ENCODE measurements around the gene NSMF.
"Not testable (repeated sequence)": the region's sequence is repeated elsewhere in the genome, so short reads cannot be mapped to it uniquely, and the experiment has no call there.

NSMF gene

DNA sequence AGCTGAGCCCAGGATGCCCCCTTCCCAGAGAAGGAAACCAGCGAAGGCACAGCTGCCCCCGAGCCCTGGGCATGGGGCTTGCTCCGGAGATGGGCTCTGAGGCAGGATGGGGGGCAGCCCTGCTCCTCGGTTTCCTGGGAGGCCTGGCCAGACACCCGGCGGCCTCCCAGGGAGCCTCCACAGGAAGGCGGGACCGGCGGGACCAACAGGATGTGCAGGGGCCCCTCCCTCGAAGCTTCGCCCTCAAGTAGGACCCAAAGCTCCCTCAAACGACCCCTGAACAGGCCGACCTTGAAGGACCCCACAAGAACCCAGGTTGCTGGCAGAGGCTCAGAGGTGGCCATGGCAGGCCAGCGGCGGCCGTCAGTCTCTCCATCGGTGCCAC, 47.9 kb downstream of the NSMF start:
- Histone ChIP-seq H3K9ac (ENCODE audit: low read length in 2 of 2) (no peak overlapping the region), H3K9me3 (ENCODE audit: control insufficient read depth in 2 of 2, low read length in 2 of 2) (no peaks in the 10 kb centered on the region), H3K4me1 (ENCODE audit: control insufficient read depth, insufficient read depth, low read length) (peaks cover 14% of the 10 kb centered on the region), H3K4me3 (ENCODE audit: low read length in 2 of 2) (no peak overlapping the region), H3K27ac (ENCODE audit: low read length) (no peak overlapping the region), H3K36me3 (ENCODE audit: control insufficient read depth in 2 of 2, insufficient read depth in 2 of 2, low read length in 2 of 2) (no peaks in the 10 kb centered on the region), H3K27me3 (ENCODE audit: control insufficient read depth in 1 of 2, insufficient read depth in 2 of 2, low read length in 2 of 2) (peaks cover 0 to 1% of the 10 kb centered on the region in 2 donors)

DNA sequence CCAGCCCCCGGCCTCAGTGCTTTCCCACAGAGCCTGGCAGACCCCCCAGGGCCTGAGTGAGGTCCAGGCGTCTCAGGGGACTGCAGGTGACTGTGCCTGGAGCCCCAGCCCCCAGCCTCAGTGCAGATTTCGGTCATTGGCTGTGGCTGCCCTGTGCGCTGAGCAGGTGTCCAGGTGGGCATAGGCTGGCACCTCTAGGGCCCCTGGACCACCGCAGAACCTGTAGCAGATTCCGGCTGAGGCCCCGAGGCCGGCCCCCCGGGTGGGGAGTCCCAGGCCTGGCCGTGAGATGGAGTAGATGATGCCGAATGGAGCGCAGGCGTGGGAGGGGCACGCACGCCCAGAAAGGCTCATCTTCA, 48.3 kb downstream of the NSMF start:
- Histone ChIP-seq H3K36me3 (ENCODE audit: control insufficient read depth in 2 of 2, insufficient read depth in 2 of 2, low read length in 2 of 2) (no peaks in the 10 kb centered on the region), H3K27ac (ENCODE audit: low read length) (no peak overlapping the region), H3K27me3 (ENCODE audit: control insufficient read depth in 1 of 2, insufficient read depth in 2 of 2, low read length in 2 of 2) (peaks cover 0 to 2% of the 10 kb centered on the region in 2 donors), H3K4me3 (ENCODE audit: low read length in 2 of 2) (no peak overlapping the region), H3K9ac (ENCODE audit: low read length in 2 of 2) (no peak overlapping the region), H3K9me3 (ENCODE audit: control insufficient read depth in 2 of 2, low read length in 2 of 2) (no peaks in the 10 kb centered on the region), H3K4me1 (ENCODE audit: control insufficient read depth, insufficient read depth, low read length) (peaks cover 15% of the 10 kb centered on the region)

DNA sequence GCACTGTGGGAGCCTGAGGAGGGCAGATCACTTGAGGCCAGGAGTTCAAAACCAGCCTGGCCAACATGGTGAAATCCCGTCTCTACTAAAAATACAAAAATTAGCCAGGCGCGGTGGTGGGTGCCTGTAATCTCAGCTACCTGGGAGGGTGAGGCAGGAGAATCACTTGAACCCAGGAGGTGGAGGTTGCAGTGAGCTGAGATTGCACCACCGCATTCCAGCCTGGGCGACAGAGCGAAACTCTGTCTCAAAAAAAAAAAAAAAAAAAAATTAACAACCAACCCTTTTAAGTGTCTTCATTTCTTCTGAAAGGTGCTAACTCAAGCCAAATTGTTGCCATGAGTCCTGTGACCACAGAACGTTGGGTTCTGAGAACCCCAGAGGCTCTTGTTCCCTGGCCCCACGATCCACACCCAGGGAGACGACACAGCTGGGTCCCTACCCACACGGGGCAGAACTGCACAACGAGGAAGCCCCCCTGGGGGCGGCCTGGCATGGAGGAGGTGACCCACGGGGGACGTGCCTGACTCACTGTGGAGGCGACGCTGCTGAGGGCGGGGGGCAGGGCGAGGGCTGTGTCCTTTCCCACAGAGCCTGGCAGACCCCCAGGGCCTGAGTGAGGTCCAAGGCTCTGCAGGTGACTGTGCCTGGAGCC, 48.8 kb downstream of the NSMF start:
- H3K27me3 ChIP-seq (ENCODE audit: control insufficient read depth in 1 of 2, insufficient read depth in 2 of 2, low read length in 2 of 2); H3K36me3 ChIP-seq (ENCODE audit: control insufficient read depth in 2 of 2, insufficient read depth in 2 of 2, low read length in 2 of 2); H3K4me3 ChIP-seq (ENCODE audit: low read length in 2 of 2); H3K9me3 ChIP-seq (ENCODE audit: control insufficient read depth in 2 of 2, low read length in 2 of 2); H3K9ac ChIP-seq (ENCODE audit: low read length in 2 of 2); H3K27ac ChIP-seq (ENCODE audit: low read length): not testable (repeated sequence)
- peaks cover 15% of the 10 kb centered on the region for H3K4me1 ChIP-seq (ENCODE audit: control insufficient read depth, insufficient read depth, low read length)

DNA sequence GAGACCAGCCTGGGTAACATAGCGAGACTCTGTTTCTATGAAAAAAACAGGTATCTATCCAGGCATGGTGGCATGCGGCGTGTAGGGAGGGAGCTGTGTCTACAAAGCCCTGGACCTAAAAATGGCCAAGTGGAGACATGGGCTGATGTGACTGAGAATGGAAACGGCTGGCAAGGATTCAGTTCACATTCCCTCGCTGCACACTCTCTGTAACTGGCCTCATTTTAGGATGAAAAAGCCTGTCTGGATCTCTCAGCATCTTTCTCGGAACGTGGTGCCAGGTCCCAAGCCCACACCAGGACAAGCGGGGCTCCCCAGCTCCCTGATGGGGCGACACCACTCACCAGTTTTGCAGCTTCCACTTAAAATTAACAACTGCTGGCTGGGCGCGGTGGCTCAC, 49.6 kb downstream of the NSMF start:
- Histone ChIP-seq H3K36me3 (ENCODE audit: control insufficient read depth in 2 of 2, insufficient read depth in 2 of 2, low read length in 2 of 2) (no peaks in the 10 kb centered on the region), H3K27ac (ENCODE audit: low read length) (no peak overlapping the region), H3K9ac (ENCODE audit: low read length in 2 of 2) (no peak overlapping the region), H3K4me1 (ENCODE audit: control insufficient read depth, insufficient read depth, low read length) (peaks cover 15% of the 10 kb centered on the region), H3K4me3 (ENCODE audit: low read length in 2 of 2) (no peak overlapping the region), H3K9me3 (ENCODE audit: control insufficient read depth in 2 of 2, low read length in 2 of 2) (no peaks in the 10 kb centered on the region), H3K27me3 (ENCODE audit: control insufficient read depth in 1 of 2, insufficient read depth in 2 of 2, low read length in 2 of 2) (peaks cover 0 to 2% of the 10 kb centered on the region in 2 donors)

DNA sequence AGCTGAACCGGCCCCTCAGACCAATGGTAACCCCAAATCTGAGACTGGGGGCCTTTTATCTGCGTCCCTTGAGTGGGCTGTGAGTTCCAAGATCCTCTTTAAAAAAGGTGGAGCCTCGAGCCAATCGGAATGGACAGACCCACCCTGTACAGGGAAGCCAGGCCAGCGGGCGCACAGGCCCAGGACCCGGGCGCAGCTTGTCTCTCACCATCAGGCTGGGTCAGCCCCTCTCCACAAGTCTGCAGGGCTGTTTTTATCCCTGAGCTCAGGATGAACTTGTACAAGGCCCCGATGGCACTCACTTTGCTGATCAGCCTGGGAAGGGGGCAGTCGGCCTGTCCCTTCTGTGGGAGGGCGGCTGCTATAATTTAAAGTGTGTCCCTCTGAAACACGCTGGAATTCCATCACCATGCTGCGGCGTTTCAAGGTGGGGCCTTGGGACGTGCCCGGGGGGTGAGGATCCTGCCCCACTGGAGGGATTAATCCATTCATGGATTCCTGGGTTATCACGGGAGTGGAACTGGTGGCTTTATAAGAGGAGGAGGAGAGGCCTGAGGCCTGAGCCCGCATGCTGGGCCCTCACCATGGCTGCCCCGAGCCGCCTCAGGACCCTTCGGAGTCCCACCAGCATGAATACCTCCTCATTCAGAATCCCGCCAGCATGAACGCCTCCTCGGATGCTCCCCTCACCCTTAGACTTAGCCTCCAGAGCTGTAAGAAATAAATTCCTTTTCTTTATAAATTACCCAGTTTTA, 50.3 kb downstream of the NSMF start:
- no peak overlapping the region for H3K9ac ChIP-seq (ENCODE audit: low read length in 2 of 2)

DNA sequence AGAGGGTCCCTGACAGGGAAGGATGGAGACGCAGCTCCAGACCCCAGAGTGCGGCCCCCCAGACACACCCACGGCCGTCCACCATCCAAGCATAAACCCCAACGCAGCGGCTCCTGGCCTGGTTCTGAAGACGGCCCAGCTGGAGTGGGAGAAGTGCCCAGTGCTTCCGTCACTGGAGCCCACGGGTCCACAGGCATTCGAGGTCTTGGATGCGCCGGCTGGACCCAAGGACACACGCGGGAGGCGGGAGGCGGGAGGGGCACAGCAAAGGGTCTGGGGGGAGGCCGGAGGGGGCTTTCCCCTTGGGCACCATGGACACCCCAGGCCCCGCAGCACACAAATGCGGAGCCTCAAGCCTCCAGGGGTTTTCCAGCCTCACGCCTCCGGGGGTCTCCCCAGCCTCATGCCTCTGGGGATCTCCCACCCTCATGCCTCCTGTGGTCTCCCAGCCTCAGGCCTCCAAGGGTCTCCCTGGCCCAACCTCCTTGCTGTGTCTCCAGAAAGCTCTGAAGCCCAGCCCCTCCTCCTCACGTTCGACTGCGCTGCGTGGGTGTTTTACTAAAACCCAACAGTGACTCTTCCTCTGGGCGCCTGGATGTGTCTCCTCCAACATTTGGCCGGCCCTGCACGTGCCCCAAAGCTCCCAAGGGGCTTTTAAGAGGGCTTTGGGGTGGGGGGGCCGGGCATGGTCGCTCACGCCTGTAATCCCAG, 51.4 kb downstream of the NSMF start:
- Histone ChIP-seq H3K27ac (ENCODE audit: low read length) (no peak overlapping the region), H3K9ac (ENCODE audit: low read length in 2 of 2) (no peak overlapping the region), H3K27me3 (ENCODE audit: control insufficient read depth in 1 of 2, insufficient read depth in 2 of 2, low read length in 2 of 2) (peaks cover 0 to 2% of the 10 kb centered on the region in 2 donors), H3K9me3 (ENCODE audit: control insufficient read depth in 2 of 2, low read length in 2 of 2) (no peaks in the 10 kb centered on the region), H3K36me3 (ENCODE audit: control insufficient read depth in 2 of 2, insufficient read depth in 2 of 2, low read length in 2 of 2) (no peaks in the 10 kb centered on the region), H3K4me1 (ENCODE audit: control insufficient read depth, insufficient read depth, low read length) (peaks cover 15% of the 10 kb centered on the region), H3K4me3 (ENCODE audit: low read length in 2 of 2) (peak overlapping the region in 1 of 2 donors; percentile 61)

More for the DNA sequence above, 50.3 kb downstream of the NSMF start:
- H3K9me3 ChIP-seq (ENCODE audit: control insufficient read depth in 2 of 2, low read length in 2 of 2) = no peaks in the 10 kb centered on the region
- H3K27me3 ChIP-seq (ENCODE audit: control insufficient read depth in 1 of 2, insufficient read depth in 2 of 2, low read length in 2 of 2) = peaks cover 0 to 2% of the 10 kb centered on the region in 2 donors
- H3K36me3 ChIP-seq (ENCODE audit: control insufficient read depth in 2 of 2, insufficient read depth in 2 of 2, low read length in 2 of 2) = no peaks in the 10 kb centered on the region
- peaks cover 15% of the 10 kb centered on the region for H3K4me1 ChIP-seq (ENCODE audit: control insufficient read depth, insufficient read depth, low read length)
- no peak overlapping the region for H3K27ac ChIP-seq (ENCODE audit: low read length)
- no peak overlapping the region for H3K4me3 ChIP-seq (ENCODE audit: low read length in 2 of 2)

DNA sequence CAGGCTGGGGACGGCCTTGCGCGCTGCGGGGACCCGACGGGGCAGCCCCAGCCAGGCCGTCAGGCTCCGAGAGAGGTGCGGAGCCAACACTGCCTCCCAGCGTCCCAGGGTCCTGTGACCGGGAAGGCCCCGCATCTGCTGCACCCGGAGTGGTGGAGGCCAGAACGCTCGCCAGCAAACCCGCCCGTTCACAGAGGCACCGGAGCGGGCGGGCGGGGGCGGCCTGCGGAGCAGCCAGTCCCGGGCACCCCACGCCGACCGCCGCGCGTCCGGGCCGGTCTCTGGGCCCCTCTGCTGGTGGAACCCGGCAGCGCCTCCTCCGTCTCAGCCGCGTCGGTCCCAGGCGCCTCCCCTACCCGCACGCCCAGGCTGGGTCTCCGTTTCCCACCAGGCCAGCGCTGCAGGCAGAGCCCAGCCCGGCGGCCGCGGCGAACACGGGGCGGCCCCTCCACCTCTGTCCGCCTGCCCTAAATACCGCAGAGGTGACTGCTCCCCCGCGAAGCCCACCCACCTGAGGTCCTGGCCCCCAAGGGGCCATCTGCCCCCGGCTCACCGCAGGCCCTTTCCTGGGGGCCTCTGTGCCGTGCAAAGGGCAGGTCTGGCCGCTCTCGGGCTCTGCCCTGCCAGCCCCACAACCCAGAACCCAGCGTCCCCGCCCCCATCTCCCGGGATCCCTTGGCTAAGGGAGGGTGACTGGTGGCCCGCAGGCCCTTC, 52.1 kb downstream of the NSMF start:
- no peaks in the 10 kb centered on the region for H3K36me3 ChIP-seq (ENCODE audit: control insufficient read depth in 2 of 2, insufficient read depth in 2 of 2, low read length in 2 of 2)
- H3K9me3 ChIP-seq (ENCODE audit: control insufficient read depth in 2 of 2, low read length in 2 of 2) = no peaks in the 10 kb centered on the region
- peaks cover 14% of the 10 kb centered on the region for H3K4me1 ChIP-seq (ENCODE audit: control insufficient read depth, insufficient read depth, low read length)
- peaks cover 0 to 2% of the 10 kb centered on the region in 2 donors for H3K27me3 ChIP-seq (ENCODE audit: control insufficient read depth in 1 of 2, insufficient read depth in 2 of 2, low read length in 2 of 2)
- H3K9ac ChIP-seq (ENCODE audit: low read length in 2 of 2) = no peak overlapping the region
- H3K4me3 ChIP-seq (ENCODE audit: low read length in 2 of 2) = peak overlapping the region in 1 of 2 donors; percentile 61
- no peak overlapping the region for H3K27ac ChIP-seq (ENCODE audit: low read length)

DNA sequence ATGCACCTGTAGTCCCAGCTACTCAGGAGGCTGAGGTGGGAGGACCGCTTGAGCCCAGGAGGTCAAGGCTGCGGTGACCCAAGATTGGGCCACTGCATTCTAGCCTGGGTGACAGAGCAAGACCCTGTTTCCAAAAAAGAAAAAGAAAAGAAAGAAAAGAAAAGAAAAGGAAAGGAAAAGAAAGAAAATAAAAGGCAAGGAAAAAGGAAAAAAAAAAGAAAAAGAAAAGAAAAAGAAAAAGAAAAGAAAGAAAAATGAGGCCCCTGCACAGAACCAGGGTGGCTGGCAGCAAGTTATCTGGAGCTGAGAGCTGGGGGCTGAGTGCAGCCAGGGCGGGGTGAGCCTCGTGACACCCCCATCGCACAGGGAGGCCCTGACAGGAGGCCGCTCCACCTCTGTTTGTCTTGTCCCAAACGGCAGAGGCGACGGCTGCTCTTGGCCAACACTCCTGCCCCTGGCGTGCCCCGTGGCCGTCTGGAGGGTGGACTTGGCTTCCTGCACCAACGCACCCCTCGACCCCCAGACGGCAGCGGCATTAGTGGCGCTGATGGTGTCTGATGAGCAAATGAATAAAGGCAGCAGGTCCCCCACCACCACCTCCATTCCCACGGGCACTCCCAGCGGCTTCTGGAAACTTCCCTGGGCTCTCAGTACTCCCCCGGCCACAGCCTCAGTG, 52.9 kb downstream of the NSMF start:
- Histone ChIP-seq H3K4me3 (ENCODE audit: low read length in 2 of 2) (peak overlapping the region in 1 of 2 donors; percentile 61), H3K9ac (ENCODE audit: low read length in 2 of 2) (no peak overlapping the region), H3K9me3 (ENCODE audit: control insufficient read depth in 2 of 2, low read length in 2 of 2) (no peaks in the 10 kb centered on the region), H3K36me3 (ENCODE audit: control insufficient read depth in 2 of 2, insufficient read depth in 2 of 2, low read length in 2 of 2) (no peaks in the 10 kb centered on the region), H3K27me3 (ENCODE audit: control insufficient read depth in 1 of 2, insufficient read depth in 2 of 2, low read length in 2 of 2) (peaks cover 0 to 2% of the 10 kb centered on the region in 2 donors), H3K27ac (ENCODE audit: low read length) (no peak overlapping the region), H3K4me1 (ENCODE audit: control insufficient read depth, insufficient read depth, low read length) (peaks cover 13% of the 10 kb centered on the region)

DNA sequence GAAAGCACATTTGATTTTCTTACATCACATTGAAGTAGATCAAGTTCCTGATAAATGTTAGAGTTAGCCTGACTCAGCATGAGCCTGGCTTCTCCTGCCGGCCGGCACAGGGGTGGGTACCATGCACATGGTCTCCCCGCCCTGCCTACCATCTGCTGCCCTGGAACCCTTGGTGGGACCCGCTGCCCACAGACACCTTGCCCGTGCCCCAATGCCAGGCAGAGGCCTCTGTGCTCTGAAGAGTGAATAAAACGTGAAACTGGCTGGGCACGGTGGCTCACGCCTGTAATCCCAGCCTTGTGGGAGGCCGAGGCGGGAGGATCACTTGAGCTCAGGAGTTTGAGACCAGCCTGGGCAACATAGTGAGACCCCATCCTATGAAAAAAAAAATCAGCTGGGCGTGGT, 53.5 kb downstream of the NSMF start:
- Histone ChIP-seq H3K9ac (ENCODE audit: low read length in 2 of 2) (no peak overlapping the region), H3K27ac (ENCODE audit: low read length) (no peak overlapping the region), H3K36me3 (ENCODE audit: control insufficient read depth in 2 of 2, insufficient read depth in 2 of 2, low read length in 2 of 2) (no peaks in the 10 kb centered on the region), H3K4me1 (ENCODE audit: control insufficient read depth, insufficient read depth, low read length) (peaks cover 13% of the 10 kb centered on the region), H3K4me3 (ENCODE audit: low read length in 2 of 2) (no peak overlapping the region), H3K9me3 (ENCODE audit: control insufficient read depth in 2 of 2, low read length in 2 of 2) (no peaks in the 10 kb centered on the region), H3K27me3 (ENCODE audit: control insufficient read depth in 1 of 2, insufficient read depth in 2 of 2, low read length in 2 of 2) (peaks cover 0 to 2% of the 10 kb centered on the region in 2 donors)

DNA sequence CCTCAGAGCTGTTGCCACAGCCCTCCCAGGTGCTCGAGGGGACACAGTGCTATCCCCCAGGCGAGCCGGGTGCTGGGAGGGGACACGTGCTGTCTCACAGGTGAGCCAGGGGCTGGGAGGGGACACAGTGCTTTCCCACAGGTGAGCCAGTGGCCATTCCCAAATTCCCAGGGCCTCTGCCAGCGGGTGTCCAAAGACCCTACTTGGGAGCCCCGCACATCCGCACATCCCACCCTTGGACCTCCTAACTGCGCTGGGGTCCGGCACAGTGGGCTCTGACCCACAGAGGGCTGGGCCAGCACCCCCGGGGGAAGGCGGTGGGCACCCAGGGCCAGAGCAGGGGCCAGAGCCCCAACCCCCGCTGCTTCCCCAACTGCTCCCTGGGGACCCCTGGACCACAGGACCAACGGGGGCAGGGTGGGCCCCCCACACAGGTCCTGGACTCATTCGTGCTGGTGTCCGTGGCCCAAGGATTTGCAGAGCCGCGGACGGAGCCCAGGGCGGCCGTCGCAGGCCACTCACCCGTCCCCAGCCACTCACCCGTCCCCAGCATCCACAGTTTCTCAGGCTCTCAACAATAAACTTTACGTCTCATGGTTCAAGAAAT, 54.1 kb downstream of the NSMF start:
- Histone ChIP-seq H3K27ac (ENCODE audit: low read length) (no peak overlapping the region), H3K4me1 (ENCODE audit: control insufficient read depth, insufficient read depth, low read length) (peaks cover 13% of the 10 kb centered on the region), H3K9me3 (ENCODE audit: control insufficient read depth in 2 of 2, low read length in 2 of 2) (no peaks in the 10 kb centered on the region), H3K9ac (ENCODE audit: low read length in 2 of 2) (no peak overlapping the region), H3K4me3 (ENCODE audit: low read length in 2 of 2) (no peak overlapping the region), H3K36me3 (ENCODE audit: control insufficient read depth in 2 of 2, insufficient read depth in 2 of 2, low read length in 2 of 2) (no peaks in the 10 kb centered on the region), H3K27me3 (ENCODE audit: control insufficient read depth in 1 of 2, insufficient read depth in 2 of 2, low read length in 2 of 2) (peaks cover 0 to 2% of the 10 kb centered on the region in 2 donors)
